GM21447 (cell line): ENCODE data around the gene RNU6-9.

Experiments
- ATAC-seq: cut with Tn5 transposase; IDR thresholded peaks from one replicate; pipeline ENCODE4 v1.9.1; 2021; ENCODE audit not compliant: unreplicated experiment

RNU6-9 gene

DNA sequence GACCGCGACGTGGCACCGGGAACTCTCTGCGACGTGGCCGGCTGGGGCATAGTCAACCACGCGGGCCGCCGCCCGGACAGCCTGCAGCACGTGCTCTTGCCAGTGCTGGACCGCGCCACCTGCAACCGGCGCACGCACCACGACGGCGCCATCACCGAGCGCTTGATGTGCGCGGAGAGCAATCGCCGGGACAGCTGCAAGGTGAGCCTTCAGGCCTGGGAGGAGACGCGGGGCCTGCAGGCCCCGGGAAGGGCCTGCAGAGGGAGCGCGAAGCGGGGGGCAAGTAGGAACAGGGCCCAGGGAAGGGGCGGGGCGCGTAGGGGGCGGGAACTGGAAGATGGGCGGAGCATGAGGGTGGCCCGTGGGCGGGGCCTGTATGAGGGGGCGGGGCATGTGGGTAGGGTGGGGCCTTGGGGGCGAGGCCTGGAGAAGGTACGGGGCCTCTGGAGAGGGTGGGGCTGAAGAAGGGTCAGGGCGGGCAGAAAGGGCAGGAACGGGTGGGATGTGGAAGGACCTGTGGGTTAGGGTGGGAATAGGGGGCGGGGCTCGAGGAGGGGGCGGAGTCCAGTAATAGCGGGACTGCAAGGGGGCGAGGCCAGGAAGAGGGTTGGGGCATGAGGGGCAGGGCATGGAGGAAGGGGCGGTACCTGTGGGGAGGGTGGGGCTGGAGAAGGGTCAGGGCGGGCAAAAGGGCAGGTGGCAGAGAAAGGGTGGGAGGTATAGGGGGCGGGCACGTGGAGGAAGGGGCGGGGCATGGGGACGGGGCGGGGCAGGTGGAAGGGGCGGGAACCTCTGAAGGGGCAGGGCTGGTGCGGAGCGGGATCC, 31.3 kb upstream of the RNU6-9 start:
- ATAC-seq, result no peak

DNA sequence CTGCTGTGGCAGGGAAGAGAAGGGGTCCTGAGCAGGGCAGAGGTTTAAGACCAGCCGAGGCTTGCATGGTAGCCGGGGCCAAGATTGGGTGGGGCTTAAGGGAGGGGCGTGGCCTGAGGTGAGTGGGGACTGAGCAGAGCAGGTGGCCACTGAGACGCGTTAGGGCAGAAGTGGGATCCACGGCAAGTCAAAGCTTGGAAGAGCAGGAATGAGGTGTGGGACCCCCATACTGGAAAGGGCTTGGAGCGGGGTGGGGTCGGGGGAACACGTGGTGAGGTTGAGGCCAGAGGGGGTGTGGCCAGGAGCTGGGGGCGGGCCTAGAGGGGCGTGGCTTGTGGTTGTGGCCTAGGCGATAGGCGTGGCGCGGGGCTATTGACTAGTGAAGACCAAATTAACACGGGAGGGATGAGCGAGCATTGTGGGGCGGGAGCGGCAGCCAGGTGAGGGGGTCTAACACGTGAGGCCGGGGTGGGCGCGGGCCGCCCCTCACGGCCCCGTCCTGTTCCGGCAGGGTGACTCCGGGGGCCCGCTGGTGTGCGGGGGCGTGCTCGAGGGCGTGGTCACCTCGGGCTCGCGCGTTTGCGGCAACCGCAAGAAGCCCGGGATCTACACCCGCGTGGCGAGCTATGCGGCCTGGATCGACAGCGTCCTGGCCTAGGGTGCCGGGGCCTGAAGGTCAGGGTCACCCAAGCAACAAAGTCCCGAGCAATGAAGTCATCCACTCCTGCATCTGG, 30.5 kb upstream of the RNU6-9 start:
- no peak for ATAC-seq

DNA sequence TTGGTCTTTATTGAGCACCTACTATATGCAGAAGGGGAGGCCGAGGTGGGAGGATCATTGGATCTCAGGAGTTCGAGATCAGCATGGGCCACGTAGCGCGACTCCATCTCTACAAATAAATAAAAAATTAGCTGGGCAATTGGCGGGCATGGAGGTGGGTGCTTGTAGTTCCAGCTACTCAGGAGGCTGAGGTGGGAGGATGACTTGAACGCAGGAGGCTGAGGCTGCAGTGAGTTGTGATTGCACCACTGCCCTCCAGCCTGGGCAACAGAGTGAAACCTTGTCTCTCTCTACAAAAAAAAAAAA, 30.0 kb upstream of the RNU6-9 start:
- ATAC-seq, result no peak

DNA sequence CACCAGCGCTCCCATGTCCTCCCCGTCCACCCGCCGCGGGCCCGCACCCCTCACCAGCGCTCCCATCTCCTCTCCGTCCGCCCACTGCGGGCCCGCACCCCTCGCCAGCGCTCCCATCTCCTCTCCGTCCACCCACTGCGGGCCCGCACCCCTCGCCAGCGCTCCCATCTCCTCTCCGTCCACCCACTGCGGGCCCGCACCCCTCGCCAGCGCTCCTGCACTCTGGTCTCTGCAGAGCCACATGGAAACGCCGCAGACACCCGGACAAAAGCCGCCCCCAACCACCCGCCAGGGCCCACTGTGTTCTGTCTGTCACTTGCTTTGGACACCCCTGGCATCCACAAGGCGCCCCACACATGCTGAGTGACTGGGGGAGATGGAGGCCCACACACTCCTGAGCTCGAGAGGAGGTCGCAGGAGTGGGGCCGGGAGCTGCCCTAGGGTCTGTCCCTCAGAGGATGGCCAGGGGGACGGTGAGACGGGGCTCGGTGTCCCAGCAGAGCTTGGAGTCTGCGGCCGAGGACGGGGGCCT, 26.4 kb upstream of the RNU6-9 start:
- no peak for ATAC-seq

GRCh38 chr19:867301-867793, 25.9 kb upstream of the RNU6-9 start:
- ATAC-seq, result no peak

GRCh38 chr19:867855-868457, 25.3 kb upstream of the RNU6-9 start:
- no peak for ATAC-seq

- ATAC-seq, result no peak
Measured at GRCh38 chr19:868458-869244, 24.6 kb upstream of the RNU6-9 start.

GRCh38 chr19:869245-870177, 23.8 kb upstream of the RNU6-9 start:
- ATAC-seq, result no peak

DNA sequence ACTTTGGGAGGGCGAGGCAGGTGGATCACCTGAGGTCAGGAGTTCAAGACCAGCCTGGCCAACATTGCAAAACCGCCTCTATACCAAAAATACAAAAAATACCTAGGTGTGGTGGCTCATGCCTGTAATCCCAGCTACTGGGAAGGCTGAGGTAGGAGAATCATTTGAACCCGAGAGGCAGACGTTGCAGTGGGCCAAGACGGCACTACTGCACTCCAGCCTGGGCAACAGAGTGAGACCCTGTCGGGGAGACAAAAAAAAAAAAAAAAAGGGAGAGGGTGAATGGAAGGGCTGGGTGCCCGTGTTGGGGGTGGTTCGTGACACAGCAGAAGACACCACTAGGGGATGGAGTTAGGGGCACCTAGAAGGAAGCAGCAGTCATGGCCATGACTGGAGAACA, 23.0 kb upstream of the RNU6-9 start:
- no peak for ATAC-seq

- no peak for ATAC-seq
Measured at GRCh38 chr19:870963-871401, 22.3 kb upstream of the RNU6-9 start.

DNA sequence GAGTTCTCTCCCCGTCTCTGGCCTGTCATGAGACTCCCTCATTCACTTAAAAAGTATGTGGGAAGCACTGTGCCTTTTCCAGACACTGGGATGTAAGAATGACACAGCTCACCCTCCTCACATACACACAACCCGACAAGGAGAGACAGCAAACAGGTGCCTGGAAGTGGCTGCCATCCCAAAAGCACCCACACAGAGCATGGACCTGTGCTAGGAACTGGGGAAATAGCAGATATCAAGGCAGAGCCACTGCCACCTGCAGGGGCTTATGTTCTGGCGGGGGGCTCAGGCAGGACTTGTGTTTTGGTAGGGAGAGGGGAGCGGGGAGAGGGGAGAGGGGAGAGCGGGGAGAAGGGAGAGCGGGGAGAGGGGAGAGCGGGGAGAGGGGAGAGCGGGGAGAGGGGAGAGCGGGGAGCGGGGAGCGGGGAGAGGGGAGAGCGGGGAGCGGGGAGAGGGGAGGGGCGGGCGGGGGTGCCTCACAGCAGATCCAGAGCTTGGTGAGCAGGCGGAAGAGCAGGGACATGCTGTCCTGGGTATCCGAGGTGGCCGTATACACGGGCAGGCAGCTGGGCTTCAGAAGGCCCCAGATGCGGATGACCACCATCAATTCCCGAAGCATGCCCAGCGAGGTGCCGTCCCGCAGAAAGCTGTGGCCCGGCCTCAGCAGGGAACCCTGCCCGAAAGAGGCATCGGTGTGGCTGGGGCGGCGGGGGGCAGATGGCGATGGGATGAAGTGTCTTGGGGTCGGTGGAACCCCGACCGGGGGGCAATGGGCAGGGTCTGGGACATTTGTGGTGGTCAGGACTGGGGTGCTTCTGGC, 21.6 kb upstream of the RNU6-9 start:
- ATAC-seq, result no peak

DNA sequence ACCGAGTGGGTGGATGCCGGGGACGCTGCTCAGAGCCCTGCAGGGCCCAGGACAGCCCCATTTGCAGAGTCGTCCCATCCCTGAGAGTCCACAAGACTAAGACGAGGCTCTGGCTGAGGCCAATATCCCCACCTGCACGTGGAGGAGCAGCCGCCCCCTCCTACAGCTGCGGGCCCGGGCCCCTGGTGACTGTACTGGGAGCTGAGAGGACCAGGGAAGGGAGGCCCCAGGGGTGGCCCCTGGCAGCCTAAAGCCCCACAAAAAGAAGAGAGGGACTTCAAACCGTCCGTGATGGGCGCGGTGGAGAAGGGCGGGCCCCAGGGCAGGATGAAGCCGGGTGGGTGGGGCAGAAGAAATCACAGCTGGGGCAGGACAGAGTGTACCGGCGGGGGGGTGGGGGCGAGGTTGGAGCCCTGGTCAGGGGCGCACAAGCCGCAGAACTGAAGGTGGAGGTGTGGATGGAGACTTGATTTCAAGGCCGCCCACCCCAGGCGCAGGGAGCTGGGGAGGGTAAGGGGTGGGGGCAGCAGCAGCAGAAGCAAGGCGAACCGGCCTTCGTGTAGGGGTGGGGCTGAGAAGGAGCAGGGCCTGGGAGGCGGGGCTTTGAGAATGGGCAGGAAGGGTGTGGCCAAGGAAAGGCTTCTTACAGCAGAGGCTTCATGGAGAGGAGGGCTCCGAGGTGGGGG, 20.9 kb upstream of the RNU6-9 start:
- peak; percentile 68 for ATAC-seq

- no peak for ATAC-seq
Measured at GRCh38 chr19:873084-873483, 20.2 kb upstream of the RNU6-9 start.

GRCh38 chr19:873561-874041, 19.7 kb upstream of the RNU6-9 start:
- ATAC-seq, result no peak

DNA sequence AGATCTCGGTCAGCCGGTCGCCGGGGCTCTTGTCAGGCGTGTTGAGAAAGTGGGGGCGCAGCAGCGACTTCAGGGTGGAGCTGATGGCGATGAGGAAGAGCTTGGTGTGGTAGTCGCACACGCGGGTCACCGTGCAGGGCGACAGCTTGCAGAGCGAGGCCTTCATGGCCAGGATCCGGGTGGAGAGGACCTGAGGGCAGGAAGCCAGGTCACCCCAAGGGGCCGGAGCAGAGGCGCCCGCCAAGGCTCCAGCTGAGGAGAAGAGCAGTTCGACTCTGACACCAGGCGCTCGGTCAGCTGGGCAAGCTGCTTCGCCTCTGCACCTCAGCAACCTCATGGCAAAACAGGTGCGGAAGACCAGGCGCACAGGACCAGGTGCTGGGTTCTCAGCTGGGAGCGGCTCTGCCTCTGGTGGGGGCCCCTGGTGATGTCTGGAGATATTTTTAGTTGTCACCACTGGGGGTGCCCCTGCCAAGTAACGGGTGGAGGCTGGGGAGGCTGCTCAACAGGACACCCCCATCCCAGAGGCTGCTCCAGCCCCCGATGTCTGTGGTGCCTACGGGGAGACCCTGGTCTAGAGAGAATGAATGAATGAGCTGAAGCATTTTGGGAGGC, 17.9 kb upstream of the RNU6-9 start:
- ATAC-seq, result no peak

- ATAC-seq, result no peak
Measured at GRCh38 chr19:876089-876488, 17.2 kb upstream of the RNU6-9 start.

- ATAC-seq, result no peak
Measured at GRCh38 chr19:876780-877314, 16.4 kb upstream of the RNU6-9 start.
